ENCODE data around the gene KCNAB3. TPM values are rescaled to one million over a fixed set of nuclear protein-coding genes. Genes with fewer than 3 reads are reported as not detected.

KCNAB3 gene
- polyA plus RNA-seq, 3 donors from 2014 or later: 0.15 to 0.26 TPM; not detected in 1

GRCh38 chr17:7909089-7909488 lies 20.6 kb downstream of the KCNAB3 start:
- H3K4me1 Mint-ChIP-seq: peaks cover 6 to 10% of the 10 kb centered on the region in 2 donors
- no peak overlapping the region for H3K27ac Mint-ChIP-seq
- no peaks in the 10 kb centered on the region for H3K9me3 Mint-ChIP-seq
- H3K27me3 Mint-ChIP-seq (ENCODE audit: low read depth in 3 of 3): peaks cover 0 to 2% (median 0%) of the 10 kb centered on the region in 3 donors
- H3K36me3 Mint-ChIP-seq: peaks cover 19 to 49% (median 34%) of the 10 kb centered on the region in 3 donors
- no peak for DNase-seq
- no peak overlapping the region for H3K4me3 Mint-ChIP-seq

DNA sequence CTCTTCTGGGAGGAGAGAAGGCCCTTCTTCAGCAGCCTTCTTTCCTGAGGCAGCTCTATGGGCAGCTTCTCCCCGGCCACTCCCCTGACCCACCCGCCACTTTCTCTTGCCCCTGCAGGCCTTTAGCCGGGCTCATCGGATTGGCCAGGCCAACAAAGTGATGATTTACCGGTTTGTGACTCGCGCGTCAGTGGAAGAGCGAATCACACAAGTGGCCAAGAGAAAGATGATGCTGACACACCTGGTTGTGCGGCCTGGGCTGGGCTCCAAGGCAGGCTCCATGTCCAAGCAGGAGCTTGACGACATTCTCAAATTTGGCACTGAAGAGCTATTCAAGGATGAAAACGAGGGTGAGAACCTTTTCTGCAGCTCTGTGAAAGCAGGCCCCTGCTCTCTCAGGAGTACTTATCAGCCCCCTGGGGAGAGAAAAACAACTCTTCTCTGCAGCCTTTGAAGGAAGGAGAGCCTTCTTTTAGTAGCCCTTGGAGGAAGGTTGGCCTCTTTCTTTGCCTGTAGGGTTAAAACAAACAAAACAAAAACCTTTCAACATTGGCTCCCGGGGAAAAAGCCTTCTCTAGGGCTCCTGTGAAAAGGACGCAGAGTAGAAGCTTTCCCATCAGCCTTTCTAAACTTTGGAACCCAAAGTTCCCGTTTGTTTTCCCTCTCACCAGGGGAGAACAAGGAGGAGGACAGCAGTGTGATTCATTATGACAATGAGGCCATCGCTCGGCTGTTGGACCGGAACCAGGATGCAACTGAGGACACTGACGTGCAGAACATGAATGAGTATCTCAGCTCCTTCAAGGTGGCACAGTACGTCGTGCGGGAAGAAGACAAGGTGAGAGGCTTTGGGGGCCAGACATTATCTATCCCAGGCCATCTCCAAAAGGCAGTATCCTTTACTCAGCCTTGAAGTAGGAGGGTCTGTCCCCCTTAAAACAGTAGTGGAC lies 26.2 kb downstream of the KCNAB3 start:
- Mint-ChIP-seq H3K9me3 (peaks cover 0 to 2% (median 0%) of the 10 kb centered on the region in 6 donors), H3K27me3 (ENCODE audit: low read depth in 3 of 3) (peaks cover 0 to 2% (median 2%) of the 10 kb centered on the region in 3 donors), H3K4me3 (no peak overlapping the region), H3K4me1 (no peaks in the 10 kb centered on the region), H3K27ac (peak overlapping the region in 1 of 6 donors; percentile 31), H3K36me3 (peaks cover 37 to 80% (median 41%) of the 10 kb centered on the region in 3 donors)
- DNase-seq: no peak

- Mint-ChIP-seq H3K27me3 (ENCODE audit: low read depth in 3 of 3) (no peaks in the 10 kb centered on the region), H3K27ac (peak overlapping the region in 5 of 6 donors; percentile 22 to 68 (median 40)), H3K9me3 (no peaks in the 10 kb centered on the region), H3K4me1 (peaks cover 5 to 6% of the 10 kb centered on the region in 2 donors), H3K36me3 (peaks cover 40 to 77% (median 48%) of the 10 kb centered on the region in 3 donors), H3K4me3 (no peak overlapping the region)
- DNase-seq: peak; percentile 27 to 36 (median 28)
Observed at GRCh38 chr17:7897773-7898172, 31.9 kb downstream of the KCNAB3 start.

DNA sequence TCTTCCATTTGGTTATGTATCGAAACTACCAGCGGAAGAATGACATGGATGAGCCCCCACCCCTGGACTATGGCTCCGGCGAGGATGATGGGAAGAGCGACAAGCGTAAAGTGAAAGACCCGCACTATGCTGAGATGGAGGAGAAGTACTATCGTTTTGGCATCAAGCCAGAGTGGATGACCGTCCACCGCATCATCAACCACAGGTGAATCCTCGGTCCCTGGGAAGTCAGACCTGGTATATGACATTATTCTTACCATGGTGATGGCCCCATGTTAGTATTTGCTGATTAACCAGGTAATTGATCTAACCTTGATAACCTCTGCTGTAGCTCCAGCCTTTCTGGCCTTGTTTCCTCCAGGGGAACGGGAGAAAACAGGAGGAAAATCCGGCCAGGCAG lies 32.6 kb downstream of the KCNAB3 start:
- no peaks in the 10 kb centered on the region for H3K9me3 Mint-ChIP-seq
- H3K4me3 Mint-ChIP-seq: no peak overlapping the region
- H3K4me1 Mint-ChIP-seq: peaks cover 5 to 6% of the 10 kb centered on the region in 2 donors
- H3K27ac Mint-ChIP-seq: peak overlapping the region in 1 of 6 donors; percentile 68
- no peak for DNase-seq
- H3K27me3 Mint-ChIP-seq (ENCODE audit: low read depth in 3 of 3): no peaks in the 10 kb centered on the region
- peaks cover 40 to 74% (median 44%) of the 10 kb centered on the region in 3 donors for H3K36me3 Mint-ChIP-seq

GRCh38 chr17:7894866-7895265 lies 34.8 kb downstream of the KCNAB3 start:
- Mint-ChIP-seq H3K4me1 (peaks cover 6 to 8% of the 10 kb centered on the region in 2 donors), H3K9me3 (no peaks in the 10 kb centered on the region), H3K27me3 (ENCODE audit: low read depth in 3 of 3) (no peaks in the 10 kb centered on the region), H3K4me3 (no peak overlapping the region), H3K36me3 (peaks cover 34 to 65% (median 35%) of the 10 kb centered on the region in 3 donors), H3K27ac (peak overlapping the region in 1 of 6 donors; percentile 29)
- DNase-seq: no peak

DNA sequence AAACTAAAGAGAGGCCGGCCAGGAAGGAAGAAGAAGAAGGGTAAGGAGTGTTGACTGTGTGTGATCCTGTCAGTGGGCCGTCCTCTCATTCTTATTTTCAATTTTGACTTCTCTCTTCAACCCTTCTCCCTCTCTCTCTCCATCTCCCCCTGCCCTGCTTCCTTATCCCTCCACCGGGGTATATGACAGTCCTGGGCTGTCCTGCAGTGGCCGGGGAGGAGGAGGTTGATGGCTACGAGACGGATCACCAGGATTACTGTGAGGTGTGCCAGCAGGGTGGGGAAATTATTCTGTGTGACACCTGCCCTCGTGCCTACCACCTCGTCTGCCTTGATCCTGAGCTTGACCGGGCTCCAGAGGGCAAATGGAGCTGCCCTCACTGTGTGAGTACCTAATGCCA lies 35.4 kb downstream of the KCNAB3 start:
- Mint-ChIP-seq H3K36me3 (peaks cover 29 to 58% (median 31%) of the 10 kb centered on the region in 3 donors), H3K27ac (no peak overlapping the region), H3K4me3 (no peak overlapping the region), H3K9me3 (no peaks in the 10 kb centered on the region), H3K27me3 (ENCODE audit: low read depth in 3 of 3) (peaks cover 0 to 2% (median 0%) of the 10 kb centered on the region in 3 donors), H3K4me1 (peaks cover 6 to 10% of the 10 kb centered on the region in 2 donors)
- no peak for DNase-seq

GRCh38 chr17:7893187-7893880 lies 36.3 kb downstream of the KCNAB3 start:
- DNase-seq: no peak
- Mint-ChIP-seq H3K36me3 (peaks cover 26 to 51% (median 27%) of the 10 kb centered on the region in 3 donors), H3K9me3 (no peaks in the 10 kb centered on the region), H3K4me1 (peaks cover 6 to 11% of the 10 kb centered on the region in 2 donors), H3K27me3 (ENCODE audit: low read depth in 3 of 3) (peaks cover 0 to 2% (median 0%) of the 10 kb centered on the region in 3 donors), H3K4me3 (no peak overlapping the region), H3K27ac (no peak overlapping the region)

- Mint-ChIP-seq H3K4me3 (no peak overlapping the region), H3K27me3 (ENCODE audit: low read depth in 3 of 3) (peaks cover 2 to 15% (median 4%) of the 10 kb centered on the region in 3 donors), H3K36me3 (peaks cover under 1 to 22% (median 4%) of the 10 kb centered on the region in 3 donors), H3K27ac (peak overlapping the region in 4 of 6 donors; percentile 21 to 78 (median 32)), H3K9me3 (peaks cover 0 to 2% (median 0%) of the 10 kb centered on the region in 6 donors), H3K4me1 (peaks cover 0 to 7% of the 10 kb centered on the region in 2 donors)
- no peak for DNase-seq
Observed at GRCh38 chr17:7889166-7889955, 40.3 kb downstream of the KCNAB3 start.

DNA sequence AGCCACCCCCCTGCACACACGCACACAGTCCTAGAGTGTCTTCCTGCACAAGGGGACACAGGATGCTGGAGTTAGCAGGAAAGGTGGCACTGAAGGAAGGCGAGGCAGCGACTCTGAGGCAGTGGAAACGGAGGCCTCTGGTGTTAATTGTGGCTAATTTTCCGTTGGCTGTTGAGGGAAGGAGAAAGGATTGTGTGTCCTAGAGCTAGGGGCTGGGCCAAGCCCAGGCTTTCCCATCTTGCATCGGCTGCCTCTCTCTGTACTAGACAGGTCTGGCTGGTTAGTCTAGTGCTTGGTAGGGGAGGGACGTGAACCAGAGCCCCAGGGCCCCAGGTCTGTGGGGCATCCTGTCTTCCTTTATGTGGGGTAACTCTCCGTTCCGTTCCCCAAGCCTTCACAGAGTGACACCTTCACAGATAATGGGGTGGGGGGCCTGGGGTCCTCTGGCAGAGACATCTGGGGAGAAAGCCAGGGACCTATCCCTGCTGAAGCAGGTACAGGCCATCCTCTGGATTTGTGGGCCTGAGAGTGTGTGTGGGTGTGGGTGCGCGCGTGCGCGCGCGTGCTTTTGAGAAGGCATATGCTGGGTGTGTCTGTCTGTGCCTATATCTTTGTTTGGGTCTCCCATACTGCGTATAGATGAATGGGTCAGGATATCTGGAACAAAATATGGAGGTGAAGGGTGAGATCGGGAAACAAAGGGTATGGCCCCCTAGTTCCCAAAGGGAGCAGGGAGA lies 41.3 kb downstream of the KCNAB3 start, which contains the start of gene CHD3:
Gene CHD3 (plus strand): TSS at position 606 of the 737 bp plus-strand sequence. CDS start 212 bp downstream, outside the sequence.
- DNase-seq: no peak
- peaks cover 7 to 12% of the 10 kb centered on the region in 2 donors for H3K4me1 Mint-ChIP-seq
- peaks cover 0 to 13% (median 4%) of the 10 kb centered on the region in 3 donors for H3K36me3 Mint-ChIP-seq
- peak within 1 kb of the TSS in 4 of 6 donors; percentile 21 to 78 (median 32) for H3K27ac Mint-ChIP-seq
- H3K4me3 Mint-ChIP-seq: no peak within 1 kb of the TSS
- H3K9me3 Mint-ChIP-seq: peaks cover 0 to 2% (median 0%) of the 10 kb centered on the region in 6 donors
- peaks cover 5 to 19% (median 9%) of the 10 kb centered on the region in 3 donors for H3K27me3 Mint-ChIP-seq (ENCODE audit: low read depth in 3 of 3)

GRCh38 chr17:7887482-7888183 lies 42.0 kb downstream of the KCNAB3 start:
- Mint-ChIP-seq H3K4me1 (peaks cover 7 to 12% of the 10 kb centered on the region in 2 donors), H3K27me3 (ENCODE audit: low read depth in 3 of 3) (peaks cover 5 to 19% (median 9%) of the 10 kb centered on the region in 3 donors), H3K27ac (no peak overlapping the region), H3K9me3 (peaks cover 0 to 2% (median 0%) of the 10 kb centered on the region in 6 donors), H3K36me3 (peaks cover 0 to 13% (median 4%) of the 10 kb centered on the region in 3 donors), H3K4me3 (no peak overlapping the region)
- DNase-seq: peak; percentile 82 to 89 (median 86)

GRCh38 chr17:7887038-7887481 lies 42.6 kb downstream of the KCNAB3 start:
- peaks cover 0 to 11% (median 3%) of the 10 kb centered on the region in 3 donors for H3K36me3 Mint-ChIP-seq
- H3K9me3 Mint-ChIP-seq: peaks cover 0 to 2% (median 0%) of the 10 kb centered on the region in 6 donors
- peaks cover 5 to 19% (median 9%) of the 10 kb centered on the region in 3 donors for H3K27me3 Mint-ChIP-seq (ENCODE audit: low read depth in 3 of 3)

More at GRCh38 chr17:7887038-7887481, 42.6 kb downstream of the KCNAB3 start:
- no peak overlapping the region for H3K4me3 Mint-ChIP-seq
- no peak overlapping the region for H3K27ac Mint-ChIP-seq
- peaks cover 7 to 12% of the 10 kb centered on the region in 2 donors for H3K4me1 Mint-ChIP-seq
- no peak for DNase-seq

Measured in immature natural killer cell (primary cell).